H1 (cell line): ENCODE results near the gene NUP210. TPM values are rescaled to one million over a fixed set of nuclear protein-coding genes. Genes with fewer than 3 reads are reported as not detected.

ENCODE experiments used
- CTCF ChIA-PET: fragments of 300-600 bp; sonication (Branson Sonifier 250); formaldehyde crosslinking; loops from one replicate; lab custom pipeline; 2021; ENCODE audit not compliant: partially characterized antibody; lab: Charles Lee
- POLR2A ChIA-PET: fragments of 300-600 bp; sonication (Branson Sonifier 250); formaldehyde crosslinking; loops from one replicate; lab custom pipeline; 2021; ENCODE audit warnings: inconsistent platforms; ENCODE audit not compliant: partially characterized antibody; lab: Charles Lee
- DNase-seq, 2 experiments: peaks; one replicate each; pipeline versions ENCODE4 v3.0.0 to v3.0.0-alpha.2; 2010 to 2022; ENCODE audit warnings: low spot score in 2 of 2, low read depth in 1 of 2, mixed read lengths in 1 of 2
- FAIRE-seq: peaks from 2 replicates; lab custom pipeline; 2011; peaks lifted over from hg19 to GRCh38; lab: Jason Lieb, UNC
- H2AFZ ChIP-seq: 2 replicates; pipeline ENCODE4 v1.8.1; 2012; ENCODE audit warnings: low read length, inconsistent platforms
- H2AK5ac ChIP-seq: 2 replicates; pipeline ENCODE4 v1.6.1; 2013; ENCODE audit warnings: low read depth, low read length
- H2BK120ac ChIP-seq: replicated peaks from 2 replicates; pipeline ENCODE3; 2013; ENCODE audit warnings: low read depth, low read length, inconsistent platforms
- H2BK12ac ChIP-seq: 2 replicates; pipeline ENCODE4 v1.6.1; 2013; ENCODE audit warnings: low read depth, low read length
- H2BK15ac ChIP-seq: 2 replicates; pipeline ENCODE4 v1.6.1; 2013; ENCODE audit warnings: low read length
- H2BK20ac ChIP-seq: 2 replicates; pipeline ENCODE4 v1.6.1; 2013; ENCODE audit warnings: low read length
- H2BK5ac ChIP-seq: 2 replicates; pipeline ENCODE4 v1.6.1; 2013; ENCODE audit warnings: low read depth, low read length
- H3K14ac ChIP-seq: 2 replicates; pipeline ENCODE4 v1.6.1; 2013; ENCODE audit warnings: inconsistent platforms; ENCODE audit not compliant: insufficient read length
- H3K18ac ChIP-seq: 2 replicates; pipeline ENCODE4 v1.6.1; 2013; ENCODE audit warnings: low read length; ENCODE audit errors: extremely low read depth
- H3K23ac ChIP-seq: 2 replicates; pipeline ENCODE4 v1.6.1; 2013; ENCODE audit warnings: inconsistent platforms; ENCODE audit not compliant: insufficient read length
- H3K23me2 ChIP-seq: 2 replicates; pipeline ENCODE4 v1.6.1; 2013; ENCODE audit warnings: low read depth, low read length
- H3K27ac ChIP-seq: 2 replicates; pipeline ENCODE4 v1.6.1; 2011; ENCODE audit warnings: low read depth, low read length, inconsistent platforms
- H3K27me3 ChIP-seq, 4 experiments: replicated peaks in 1 of 4; 1 replicate in 1 of 4; 2 replicates in 3 of 4; pipeline versions ENCODE4 v1.6.1 to v1.8.1; 2011 to 2013; ENCODE audit warnings: low read length in 3 of 4, mild to moderate bottlenecking in 3 of 4, inconsistent platforms in 2 of 4, mixed read lengths in 2 of 4, moderate library complexity in 1 of 4; ENCODE audit not compliant: control insufficient read depth in 3 of 4, insufficient read depth in 3 of 4; ENCODE audit errors: extremely low read depth in 1 of 4
- H3K36me3 ChIP-seq, 4 experiments: 2 replicates each; pipeline versions ENCODE4 v1.6.1 to v1.8.1; 2011 to 2013; ENCODE audit warnings: mild to moderate bottlenecking in 4 of 4, low read length in 3 of 4, moderate library complexity in 2 of 4, control low read depth in 1 of 4, inconsistent platforms in 1 of 4; ENCODE audit not compliant: insufficient read depth in 4 of 4, control insufficient read depth in 2 of 4
- H3K4ac ChIP-seq: replicated peaks from 2 replicates; pipeline ENCODE3; 2013; ENCODE audit warnings: low read length, low read depth, mixed read lengths, inconsistent platforms; ENCODE audit not compliant: insufficient read length
- H3K4me1 ChIP-seq, 4 experiments: replicated peaks in 1 of 4; 1 replicate in 1 of 4; 2 replicates in 3 of 4; pipeline versions ENCODE4 v1.6.1 to v1.8.1; 2011 to 2013; ENCODE audit warnings: low read length in 3 of 4, inconsistent platforms in 2 of 4, mixed read lengths in 1 of 4; ENCODE audit not compliant: insufficient read depth in 4 of 4, control insufficient read depth in 3 of 4
- H3K4me2 ChIP-seq, 2 experiments: 2 replicates each; pipeline versions ENCODE4 v1.6.1 to v1.8.1; 2011 to 2013; ENCODE audit warnings: low read depth in 2 of 2, low read length in 2 of 2, control low read depth in 1 of 2, inconsistent platforms in 1 of 2, mild to moderate bottlenecking in 1 of 2; ENCODE audit not compliant: insufficient read depth in 1 of 2
- H3K4me3 ChIP-seq, 4 experiments: fragments of 200-600, 300-600 bp in 1 of 4; sonication (generic), shearing (Covaris generic), sonication (Bioruptor Twin) in 1 of 4; 2 replicates each; pipeline versions ENCODE4 v1.5.1 to v1.8.1; 2011 to 2016; ENCODE audit warnings: low read length in 4 of 4, low read depth in 3 of 4, control low read depth in 2 of 4, inconsistent platforms in 2 of 4, mild to moderate bottlenecking in 2 of 4, mixed read lengths in 1 of 4, moderate library complexity in 1 of 4; ENCODE audit not compliant: insufficient read depth in 2 of 4; ENCODE audit errors: extremely low read depth in 1 of 4
- H3K56ac ChIP-seq: replicated peaks from 2 replicates; pipeline ENCODE3; 2013; ENCODE audit warnings: low read depth, mild to moderate bottlenecking, mixed read lengths, low read length, inconsistent platforms; ENCODE audit not compliant: insufficient read length
- H3K79me1 ChIP-seq: 2 replicates; pipeline ENCODE4 v1.6.1; 2013; ENCODE audit warnings: low read depth, low read length, control low read depth
- H3K79me2 ChIP-seq, 2 experiments: 2 replicates each; pipeline versions ENCODE4 v1.6.1 to v1.8.1; 2012 to 2013; ENCODE audit warnings: low read length in 2 of 2, mild to moderate bottlenecking in 2 of 2, inconsistent platforms in 1 of 2; ENCODE audit not compliant: insufficient read depth in 2 of 2, control insufficient read depth in 1 of 2
- H3K9ac ChIP-seq, 4 experiments: replicated peaks in 1 of 4; 1 replicate in 1 of 4; 2 replicates in 3 of 4; pipeline versions ENCODE4 v1.6.1 to v1.8.1; 2011 to 2013; ENCODE audit warnings: low read depth in 3 of 4, low read length in 3 of 4, control low read depth in 2 of 4, mild to moderate bottlenecking in 2 of 4, moderate library complexity in 2 of 4, inconsistent platforms in 1 of 4; ENCODE audit errors: extremely low read depth in 1 of 4
- H3K9me3 ChIP-seq, 2 experiments: 2 replicates each; pipeline versions ENCODE4 v1.6.1 to v1.8.1; 2012 to 2013; ENCODE audit warnings: mild to moderate bottlenecking in 2 of 2, moderate library complexity in 2 of 2, control low read depth in 1 of 2, inconsistent platforms in 1 of 2, low read depth in 1 of 2, low read length in 1 of 2, mixed read lengths in 1 of 2; ENCODE audit not compliant: insufficient read depth in 2 of 2
- H4K20me1 ChIP-seq, 2 experiments: replicated peaks in 1 of 2; 2 replicates each; pipeline versions ENCODE3 to v1.8.1; 2011 to 2013; ENCODE audit warnings: inconsistent platforms in 2 of 2, low read length in 2 of 2, mild to moderate bottlenecking in 1 of 2; ENCODE audit not compliant: insufficient read depth in 2 of 2, control insufficient read depth in 1 of 2
- H4K5ac ChIP-seq: 2 replicates; pipeline ENCODE4 v1.6.1; 2013; ENCODE audit warnings: low read length, low read depth, mixed read lengths, inconsistent platforms; ENCODE audit not compliant: insufficient read length
- H4K8ac ChIP-seq: 2 replicates; pipeline ENCODE4 v1.8.0; 2013; ENCODE audit warnings: mild to moderate bottlenecking, moderate library complexity, low read length, inconsistent platforms; ENCODE audit not compliant: insufficient read depth; ENCODE audit errors: extremely low read depth
- H4K91ac ChIP-seq: replicated peaks from 2 replicates; pipeline ENCODE3; 2013; ENCODE audit warnings: low read length, mixed read lengths, inconsistent platforms; ENCODE audit not compliant: insufficient read length
- JUN ChIP-seq: IDR thresholded peaks from 2 replicates; pipeline ENCODE4 v1.6.1; 2011; ENCODE audit warnings: low read depth, mild to moderate bottlenecking, improper control_type of control experiment, low read length
- KDM5A ChIP-seq: fragments of 200-600 bp; IDR thresholded peaks from 2 replicates; pipeline ENCODE4 v1.7.1; 2012; ENCODE audit warnings: mild to moderate bottlenecking, low read length, inconsistent platforms, mixed read lengths
- WGBS, 2 experiments: shearing (Covaris generic) in 1 of 2; methylation state at CpG; one replicate each; pipeline versions ENCODE4 v1.1.6 to v1.1.7; 2013 to 2015; ENCODE audit warnings: low lambda C conversion rate in 2 of 2, mixed read lengths in 2 of 2, inconsistent platforms in 1 of 2, low coverage in 1 of 2, missing lambda C conversion rate in 1 of 2; ENCODE audit not compliant: insufficient replicate concordance in 2 of 2, insufficient coverage in 1 of 2, insufficient read length in 1 of 2; ENCODE audit errors: extremely low coverage in 1 of 2, missing lambda C conversion rate in 1 of 2; 5-methylcytosine and 5-hydroxymethylcytosine counted together
- polyA plus RNA-seq, 7 experiments: library from polyadenylated mRNA; depleted of rRNA in 3 of 7; stranded (reverse) in 5 of 7; unstranded in 2 of 7; fragments of >200 nt in 5 of 7; fragments of 200-250 nt in 2 of 7; gene quantifications; 1 replicate in 5 of 7; 2 replicates in 1 of 7; 4 replicates in 1 of 7; pipeline versions ENCODE4 v1.2.1 to v1.2.3, GENCODE V29; 2011 to 2013; ENCODE audit warnings: missing spikeins in 2 of 7, mixed read lengths in 2 of 7
- total RNA-seq: library from RNA; stranded (reverse); fragmentation: NEBNext Ultra II Directional; extraction: Animal tissue kit (Norgen Biotek cat#: 25700); gene quantifications from 2 replicates; pipeline ENCODE4 v1.2.1, GENCODE V29; 2021

The NUP210 gene
- total and polyA plus RNA-seq, 2 of the 8 experiments (the other 6 are each of a cell fraction or from before 2014, with no cell fraction given): 51.0 to 53.7 TPM

- no peak overlapping the region for H4K8ac ChIP-seq
- peaks cover 8 to 40% (median 29%) of the 10 kb centered on the region in 4 experiments for H3K36me3 ChIP-seq
- H3K79me1 ChIP-seq: no peaks in the 10 kb centered on the region
- no peak overlapping the region for H2BK5ac ChIP-seq
- no peak overlapping the region for H3K9ac ChIP-seq
- POLR2A ChIA-PET: interaction anchor here (0.7 kb wide), 1 partner anchor 237 kb away, joined by 3 read pairs; no protein-coding TSS in a partner anchor
- no peak overlapping the region for H3K14ac ChIP-seq
- no peak overlapping the region for H3K23ac ChIP-seq
- FAIRE-seq (no peak), DNase-seq (no peak)
- H3K18ac ChIP-seq: no peak overlapping the region
- H3K27me3 ChIP-seq: no peaks in the 10 kb centered on the region
- H3K4me2 ChIP-seq: no peak overlapping the region
- no peak overlapping the region for H4K91ac ChIP-seq
- H3K79me2 ChIP-seq: no peaks in the 10 kb centered on the region
- no peaks in the 10 kb centered on the region for H3K4me1 ChIP-seq
- H3K23me2 ChIP-seq: no peaks in the 10 kb centered on the region; the same call in 1 of the 2 replicates
- H4K5ac ChIP-seq: no peak overlapping the region
- 88% methylated on average over 5 of the region's 5 CpGs; no CpG with 5 or more reads in 1 of the 2 experiments for WGBS, 2 experiments
- no peaks in the 10 kb centered on the region for H3K9me3 ChIP-seq
- no peak overlapping the region for H3K56ac ChIP-seq
- no peak overlapping the region for H2AK5ac ChIP-seq
- no peak overlapping the region for H2BK12ac ChIP-seq
- H3K4me3 ChIP-seq: no peak overlapping the region
- no peak overlapping the region for H2BK20ac ChIP-seq
- no peak overlapping the region for H2BK15ac ChIP-seq
- H2BK120ac ChIP-seq: no peak overlapping the region
- H4K20me1 ChIP-seq: peaks cover 2 to 3% of the 10 kb centered on the region in 2 experiments
- no peak overlapping the region for H3K4ac ChIP-seq
- no peak overlapping the region for H3K27ac ChIP-seq
- CTCF ChIA-PET: interaction anchor here (0.7 to 2.0 kb wide), 10 partner anchors 12 to 132 kb away, joined by 3 to 6 read pairs (median 4); no protein-coding TSS in a partner anchor
- H2AFZ ChIP-seq: no peak overlapping the region
- no peak for TF ChIP-seq JUN
- no peak for TF ChIP-seq KDM5A
These were observed 90.4 kb downstream of the NUP210 start for GRCh38 chr3:13329746-13330145.
